ENCODE data around the gene DPP10. TPM values are rescaled to one million over a fixed set of nuclear protein-coding genes. Genes with fewer than 3 reads are reported as not detected.
"Not testable (repeated sequence)": the region's sequence is repeated elsewhere in the genome, so short reads cannot be mapped to it uniquely, and the experiment has no call there.

The DPP10 gene
- total RNA-seq, 2 experiments from 2014 or later, result not detected

DNA sequence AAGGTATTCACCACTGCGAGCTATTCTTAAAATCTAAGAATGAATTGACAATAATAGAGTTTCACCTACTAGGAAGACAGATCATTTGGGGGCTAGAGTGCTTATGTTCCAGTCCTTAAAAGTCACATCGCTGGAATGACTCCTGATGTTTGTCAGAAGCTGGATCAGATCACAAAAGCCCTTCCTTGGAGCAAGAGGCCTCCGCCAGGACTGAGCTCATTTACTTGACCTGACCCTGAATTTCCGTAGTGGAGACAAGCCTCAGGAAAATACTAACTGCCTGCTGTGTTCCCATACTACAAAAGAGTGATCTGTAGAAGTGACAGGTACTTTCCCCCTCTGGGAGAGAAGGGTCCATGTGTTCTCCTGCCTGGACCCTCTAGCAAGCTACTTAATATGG is 483.9 kb downstream of the DPP10 start:
- CTCF ChIA-PET, result no interaction called here
- POLR2A ChIA-PET, result no interaction called here

DNA sequence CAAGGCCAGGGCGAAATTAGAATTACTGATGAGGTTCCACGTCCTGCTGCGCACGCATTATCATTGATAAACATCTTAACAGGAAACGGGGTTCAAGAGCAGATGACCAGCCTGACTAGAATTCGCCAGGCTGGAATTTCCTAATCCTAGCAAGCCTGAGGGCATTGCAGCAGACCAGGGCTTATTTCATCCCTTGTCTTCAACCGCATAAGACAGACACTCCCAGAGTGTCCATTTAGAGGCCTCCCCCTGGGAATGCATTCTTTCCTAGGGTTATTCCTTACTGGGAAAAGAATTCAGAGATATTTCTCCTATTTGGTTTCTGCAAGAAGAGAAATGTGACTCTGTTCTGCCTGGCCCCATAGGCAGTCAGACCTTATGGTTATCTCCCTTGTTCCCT is 486.8 kb downstream of the DPP10 start:
- CTCF ChIA-PET, result no interaction called here
- POLR2A ChIA-PET, result no interaction called here

DNA sequence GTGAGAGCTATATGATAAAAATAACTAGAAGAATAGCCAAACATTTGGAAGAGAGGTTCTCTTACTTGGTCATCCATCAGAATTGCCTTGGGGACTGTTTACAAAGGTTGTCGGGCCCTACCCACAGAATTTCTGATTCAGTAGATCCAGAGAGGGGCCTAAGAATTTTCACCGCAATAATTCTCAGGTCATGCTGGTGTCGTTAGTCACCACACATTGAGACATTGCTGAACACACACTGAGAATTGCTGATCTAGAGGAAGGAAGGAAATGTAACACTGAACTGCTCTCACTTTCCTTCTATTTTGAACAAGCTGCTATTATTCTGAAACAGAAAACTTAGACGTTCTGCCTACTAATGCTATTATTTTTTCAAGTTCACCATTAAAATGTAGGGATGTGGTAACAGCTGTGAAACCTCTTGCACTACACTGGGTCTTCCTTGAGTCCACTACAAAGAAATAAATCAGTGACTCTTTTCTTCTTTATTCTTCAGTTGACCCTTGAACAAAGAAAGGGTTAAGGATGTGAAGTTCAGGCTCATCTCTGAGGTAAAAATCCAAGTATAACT is 491.3 kb downstream of the DPP10 start:
- ChIA-PET POLR2A (no interaction called here), CTCF (no interaction called here)

DNA sequence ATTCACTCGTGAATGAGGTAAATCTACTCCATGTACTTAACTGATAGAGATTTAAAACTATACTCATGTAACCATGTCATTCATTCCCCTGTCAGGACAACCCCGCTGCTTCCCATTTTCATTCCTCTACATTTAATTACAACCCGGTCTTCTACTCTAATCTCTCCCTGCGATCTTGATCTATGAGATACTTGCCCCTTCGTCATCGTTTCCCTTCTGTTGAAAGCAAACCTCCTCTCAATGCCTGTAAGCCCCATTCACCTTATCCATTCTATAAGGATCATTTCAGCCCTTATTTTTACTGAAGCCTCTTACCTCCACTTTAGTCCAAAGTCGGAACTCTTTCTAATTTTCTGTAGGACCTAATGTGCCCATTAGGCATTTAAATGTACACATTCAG is 492.6 kb downstream of the DPP10 start:
- CTCF ChIA-PET, result no interaction called here

DNA sequence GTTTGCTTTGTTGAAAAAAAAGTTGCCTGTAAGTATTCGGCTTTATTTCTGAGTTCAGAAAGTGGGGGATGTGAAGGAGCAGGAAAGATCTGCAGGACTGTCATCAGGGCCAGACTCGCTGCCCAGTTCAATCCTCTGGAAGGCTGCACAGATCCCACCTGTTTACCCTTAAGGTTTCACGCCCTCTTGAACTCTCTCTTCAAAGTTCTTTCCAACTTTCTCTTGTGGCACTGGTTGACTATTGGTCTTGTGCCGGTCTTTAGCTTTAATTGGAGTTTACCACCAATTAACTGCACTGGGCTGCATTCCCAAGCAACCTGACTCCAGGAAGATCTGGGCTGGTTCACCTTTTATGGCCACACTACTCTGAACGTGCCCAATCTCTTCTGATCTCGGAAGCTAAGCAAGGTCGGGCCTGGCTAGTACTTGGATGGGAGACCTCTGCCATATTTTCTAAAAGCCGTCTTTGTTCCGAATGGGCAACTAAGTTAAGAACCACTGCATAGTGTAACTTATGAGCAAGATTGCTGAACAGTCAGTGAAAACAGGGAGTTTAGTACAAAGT is 495.0 kb downstream of the DPP10 start:
- ChIA-PET POLR2A (no interaction called here), CTCF (no interaction called here)

More for the DNA sequence above, 492.6 kb downstream of the DPP10 start:
- POLR2A ChIA-PET, result no interaction called here

DNA sequence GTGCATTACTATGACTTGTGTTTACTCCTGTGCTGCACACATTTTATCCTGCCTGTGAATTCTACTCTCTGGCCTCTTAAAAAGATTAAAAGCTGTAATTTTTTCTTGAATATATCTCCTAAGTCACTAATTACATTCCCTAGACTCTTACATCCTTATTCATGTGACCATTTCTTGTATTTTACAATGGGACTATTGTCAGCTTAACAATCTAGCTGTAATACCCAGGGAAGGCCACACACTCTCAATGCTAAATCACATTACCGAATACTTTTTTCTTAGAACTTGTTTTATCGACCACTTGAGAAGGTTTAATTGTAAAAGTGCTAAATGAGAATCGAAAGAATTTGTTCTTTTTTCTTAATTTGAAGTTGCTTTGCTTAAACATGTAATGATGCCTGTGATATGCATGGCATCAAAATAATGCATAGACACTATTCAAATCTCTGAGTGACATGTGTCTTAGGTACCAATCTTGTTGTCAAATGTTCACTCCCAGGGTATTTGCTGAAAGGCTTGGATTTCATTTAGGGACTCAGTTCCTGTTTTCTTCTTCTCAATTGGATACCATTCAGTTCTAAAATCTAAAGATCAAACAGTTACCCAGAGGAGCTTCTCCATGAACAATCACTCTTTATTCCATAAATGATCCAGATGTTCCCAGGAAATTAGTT is 498.5 kb downstream of the DPP10 start:
- CTCF ChIA-PET, result no interaction called here
- POLR2A ChIA-PET, result no interaction called here

DNA sequence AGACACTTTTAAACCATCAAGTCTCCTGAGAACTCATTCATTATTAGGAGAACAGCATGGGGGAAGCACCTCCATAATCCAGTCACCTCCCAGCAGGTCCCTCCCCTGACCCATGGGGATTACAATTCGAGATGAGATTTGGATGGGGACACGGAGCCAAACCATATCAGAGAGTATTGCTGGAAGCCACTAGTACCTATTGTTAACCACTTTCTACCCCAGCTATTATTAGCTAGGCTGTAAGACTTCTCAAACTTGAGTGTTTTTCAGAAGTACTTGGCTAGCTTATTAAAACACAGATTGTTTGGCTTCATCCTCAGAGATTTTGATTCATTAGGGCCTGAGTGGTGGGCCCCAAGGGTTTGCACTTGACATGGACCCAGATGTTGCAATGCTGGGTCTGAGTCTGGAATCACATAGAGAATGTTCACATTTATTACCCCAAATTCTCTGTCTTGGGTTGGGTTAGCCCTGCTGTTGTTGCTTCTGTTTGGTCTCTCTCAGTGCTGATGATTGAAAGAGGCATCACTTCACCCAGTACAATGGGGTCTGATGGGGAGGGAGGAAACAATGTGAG is 506.9 kb downstream of the DPP10 start:
- POLR2A ChIA-PET, result no interaction called here
- CTCF ChIA-PET, result no interaction called here

DNA sequence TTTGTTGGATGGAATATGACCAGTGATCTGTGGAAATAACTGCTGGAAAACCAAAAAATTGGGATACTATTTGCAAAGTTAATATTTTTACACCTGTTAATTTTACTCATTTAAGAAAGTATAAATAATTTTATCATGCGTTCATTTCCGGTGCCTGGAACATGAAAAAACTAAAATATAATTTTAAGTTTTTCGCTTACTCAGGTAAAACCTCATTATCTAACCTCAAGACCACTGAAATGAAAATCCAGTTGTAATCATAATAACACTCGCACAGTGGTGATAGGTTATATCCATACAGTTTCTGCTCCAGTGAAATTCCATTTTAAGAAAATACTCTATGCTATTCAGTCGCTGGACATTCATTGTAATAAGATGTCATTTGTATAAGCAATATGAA is 517.9 kb downstream of the DPP10 start:
- ChIA-PET CTCF (no interaction called here), POLR2A (no interaction called here)

DNA sequence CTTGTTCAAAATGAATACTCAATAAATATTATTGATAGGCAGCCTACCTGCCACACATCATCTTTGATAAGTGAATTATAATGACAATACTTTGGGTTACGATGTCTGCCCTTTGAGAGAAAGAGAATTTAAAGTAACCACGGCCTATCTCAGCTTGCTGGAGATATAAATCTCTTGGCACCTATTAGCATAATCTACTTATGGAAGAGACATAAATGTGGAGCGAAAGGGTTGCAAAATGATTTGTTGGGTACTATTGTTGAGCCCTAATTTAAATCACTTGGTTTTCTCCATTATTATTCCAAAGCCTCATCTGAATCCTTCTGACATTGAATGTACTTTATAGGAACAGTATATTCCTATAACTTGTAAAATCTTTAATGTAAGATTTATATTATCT is 520.1 kb downstream of the DPP10 start:
- POLR2A ChIA-PET, result no interaction called here
- CTCF ChIA-PET, result no interaction called here

DNA sequence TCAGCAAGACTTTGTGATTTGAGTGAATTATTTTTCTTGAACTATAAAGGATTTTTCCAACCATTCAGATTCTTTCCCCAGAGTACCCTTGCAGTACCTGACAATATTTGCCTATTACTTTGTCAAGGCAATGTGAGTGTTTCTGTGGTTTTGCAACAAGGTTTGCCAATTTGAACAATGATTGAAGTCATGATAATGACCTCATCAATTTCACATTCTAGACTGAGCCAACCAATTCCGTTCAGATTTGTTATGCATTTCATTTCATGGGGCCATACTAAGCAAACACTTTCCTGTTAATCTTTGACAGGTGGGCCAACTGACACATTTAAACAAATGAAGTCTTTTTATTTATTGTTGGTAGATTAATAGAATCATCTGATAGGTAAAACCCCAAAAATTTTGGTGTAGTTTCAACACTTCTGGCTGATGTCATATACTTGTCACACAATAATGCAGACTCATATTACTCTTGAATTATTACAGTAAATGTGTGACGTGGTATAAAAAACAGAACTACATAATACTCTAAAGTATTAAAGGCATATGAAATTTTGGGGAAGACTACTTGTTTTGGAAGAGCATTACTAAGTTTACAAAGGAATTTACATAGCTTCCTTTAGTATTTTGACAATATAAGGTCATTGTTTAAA is 526.4 kb downstream of the DPP10 start:
- ChIA-PET CTCF (no interaction called here), POLR2A (no interaction called here)

DNA sequence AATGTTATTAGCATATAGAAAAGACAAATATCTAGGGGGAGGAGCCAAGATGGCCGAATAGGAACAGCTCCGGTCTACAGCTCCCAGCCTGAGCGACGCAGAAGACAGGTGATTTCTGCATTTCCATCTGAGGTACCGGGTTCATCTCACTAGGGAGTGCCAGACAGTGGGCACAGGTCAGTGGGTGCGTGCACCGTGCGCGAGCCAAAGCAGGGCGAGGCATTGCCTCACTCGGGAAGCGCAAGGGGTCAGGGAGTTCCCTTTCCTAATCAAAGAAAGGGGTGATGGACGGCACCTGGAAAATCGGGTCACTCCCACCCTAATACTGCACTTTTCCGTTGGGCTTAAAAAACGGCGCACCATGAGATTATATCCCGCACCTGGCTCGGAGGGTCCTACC is 561.9 kb downstream of the DPP10 start:
- POLR2A ChIA-PET, CTCF ChIA-PET: not testable (repeated sequence)

DNA sequence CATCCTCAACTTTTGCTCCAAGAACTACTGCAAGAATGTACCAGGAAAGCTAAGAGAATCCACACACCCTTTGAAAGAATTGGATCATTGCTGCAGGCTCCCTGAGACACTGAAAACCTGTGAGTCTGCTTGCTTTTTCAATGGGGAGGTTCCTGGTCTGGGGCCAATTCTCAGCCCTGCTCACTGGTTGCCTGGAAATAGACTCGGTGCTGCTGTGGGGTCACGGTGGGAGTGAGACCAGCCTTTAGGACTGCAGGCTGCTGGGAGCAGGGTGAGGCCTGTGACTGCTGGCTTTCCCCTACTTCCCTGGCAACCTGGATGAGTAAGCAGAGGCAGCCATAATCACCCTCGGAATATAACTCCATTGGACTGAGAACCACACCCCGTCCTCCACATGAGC is 569.3 kb downstream of the DPP10 start:
- CTCF ChIA-PET, result no interaction called here

DNA sequence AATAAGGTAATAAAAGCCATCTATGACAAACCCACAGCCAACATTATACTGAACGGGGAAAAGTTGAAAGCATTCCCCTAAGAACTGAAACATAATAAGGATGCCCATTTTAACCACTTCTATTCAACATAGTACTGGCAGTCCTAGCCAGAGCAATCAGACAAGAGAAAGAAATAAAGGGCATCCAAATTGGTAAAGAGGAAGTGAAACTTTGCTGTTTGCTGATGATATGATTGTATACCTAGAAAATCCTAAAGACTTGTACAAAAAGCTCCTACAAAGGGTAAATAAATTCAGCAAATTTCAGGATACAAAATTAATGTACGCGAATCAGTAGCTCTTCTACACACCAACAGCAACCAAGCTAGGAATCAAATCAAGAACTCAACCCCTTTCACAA is 579.6 kb downstream of the DPP10 start:
- POLR2A ChIA-PET, CTCF ChIA-PET: not testable (repeated sequence)

More for the DNA sequence above, 569.3 kb downstream of the DPP10 start:
- POLR2A ChIA-PET, result no interaction called here

DNA sequence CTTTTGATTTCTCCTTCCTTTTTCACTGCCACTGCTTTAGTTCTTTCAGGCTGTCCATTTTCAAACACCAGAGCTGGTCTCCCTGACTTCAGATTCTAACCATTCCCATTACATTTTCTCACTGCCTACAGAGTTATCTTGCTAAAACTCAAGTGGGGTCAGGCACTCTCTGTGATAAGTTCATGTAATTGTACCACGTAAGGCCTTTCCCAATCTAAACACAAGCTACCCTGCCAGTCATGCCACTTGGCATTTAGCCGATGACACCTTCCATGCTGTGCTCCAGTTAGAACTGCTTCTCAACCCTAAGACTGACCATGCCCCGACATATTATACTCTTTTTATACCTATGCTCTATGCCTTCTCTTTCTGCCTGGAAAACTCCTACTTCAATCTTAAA is 592.4 kb downstream of the DPP10 start:
- ChIA-PET CTCF (no interaction called here), POLR2A (no interaction called here)

DNA sequence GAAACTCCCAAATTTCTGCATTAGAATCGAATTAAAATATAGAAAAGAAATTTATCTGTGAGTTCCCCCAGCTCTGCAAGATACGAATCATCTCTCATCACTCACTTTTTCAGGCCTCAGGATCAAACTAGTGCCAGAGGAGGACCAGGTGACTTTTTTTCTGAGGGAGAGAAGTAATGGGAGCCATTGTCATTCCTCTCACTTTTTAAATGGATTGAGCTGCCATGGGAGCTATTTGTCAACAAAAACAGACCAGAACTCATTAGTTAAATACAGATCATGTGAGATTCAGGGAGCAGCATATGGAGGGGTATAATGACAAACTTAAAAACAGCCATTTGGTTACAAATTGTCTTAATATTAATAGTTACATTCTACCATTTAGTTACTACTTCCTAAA is 594.4 kb downstream of the DPP10 start:
- CTCF ChIA-PET, result no interaction called here
- POLR2A ChIA-PET, result no interaction called here

DNA sequence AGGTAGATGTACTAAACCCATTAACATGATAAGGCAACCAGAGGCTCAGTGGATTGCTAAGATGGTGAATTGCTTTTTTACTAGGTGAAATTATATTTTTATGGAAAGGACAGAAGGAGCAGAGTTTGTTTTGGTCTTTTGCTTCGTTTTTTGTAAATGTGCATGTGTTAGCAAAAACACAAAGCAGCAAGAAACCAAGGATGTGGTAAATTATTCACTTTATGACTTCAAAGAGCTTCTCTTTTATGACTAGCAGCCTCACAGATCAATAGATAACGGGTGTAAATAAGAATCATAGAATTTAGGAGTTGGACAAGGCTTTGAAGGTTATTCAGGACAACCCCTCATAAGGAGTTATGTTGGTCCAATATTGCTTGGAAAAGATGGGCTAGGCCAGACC is 615.0 kb downstream of the DPP10 start:
- ChIA-PET CTCF (no interaction called here), POLR2A (no interaction called here)

DNA sequence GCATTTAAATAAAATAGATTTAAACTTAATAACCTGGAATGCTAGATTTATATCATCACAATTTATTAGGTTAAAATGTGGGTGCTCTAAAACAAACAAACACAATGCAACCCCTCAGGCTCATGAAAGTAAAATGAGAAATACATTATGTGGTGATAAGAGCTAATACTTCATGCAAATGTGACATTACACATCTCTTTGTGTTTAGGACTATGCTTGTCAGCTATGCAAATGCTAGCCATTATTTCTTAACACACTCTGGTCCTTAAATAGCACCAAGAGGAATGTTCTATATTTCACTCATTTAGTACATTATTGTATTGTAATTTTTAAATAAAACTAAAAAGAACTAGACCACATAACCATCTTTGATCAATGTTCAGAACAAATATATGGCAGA is 627.6 kb downstream of the DPP10 start:
- CTCF ChIA-PET, result no interaction called here
- POLR2A ChIA-PET, result no interaction called here

DNA sequence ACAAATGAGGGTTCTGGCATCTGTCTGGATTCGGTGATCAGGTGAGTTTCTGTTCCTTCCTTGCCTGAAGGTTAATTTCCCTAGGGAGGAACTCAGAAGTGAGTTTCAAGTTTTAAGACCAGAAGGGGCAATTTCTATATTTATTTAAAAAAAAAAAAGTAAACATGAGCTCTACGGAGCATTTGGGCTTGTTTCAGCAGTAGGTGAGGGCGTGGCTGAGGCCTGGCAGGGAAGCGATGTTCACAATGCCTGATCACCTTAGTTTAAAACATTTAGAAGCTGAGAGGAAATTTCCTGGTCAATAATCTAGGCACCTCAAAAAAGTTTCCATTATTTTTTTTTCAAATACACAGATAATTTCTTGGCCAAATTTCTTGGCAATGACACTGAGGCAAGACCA is 629.1 kb downstream of the DPP10 start:
- POLR2A ChIA-PET, result no interaction called here
- CTCF ChIA-PET, result no interaction called here

DNA sequence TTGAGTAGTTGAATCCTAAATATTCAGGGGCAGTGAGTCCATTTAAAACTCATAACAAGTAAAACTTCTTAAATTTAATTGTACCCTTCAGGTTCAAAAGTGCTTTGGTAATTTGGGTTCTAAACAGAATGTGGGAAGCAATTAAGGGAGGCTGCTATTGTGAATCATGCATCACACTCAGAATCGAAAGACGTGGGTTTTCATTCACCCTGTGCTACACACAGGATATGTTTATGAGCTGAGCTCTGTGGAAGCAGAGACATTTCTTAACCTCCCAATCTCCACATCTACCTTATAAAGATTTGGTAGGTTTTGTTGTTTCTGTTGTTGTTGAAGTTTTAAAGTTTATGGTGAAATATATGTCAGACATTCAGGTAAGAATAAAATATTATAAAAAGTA is 633.4 kb downstream of the DPP10 start:
- CTCF ChIA-PET, result interaction anchor here (0.5 kb wide), 1 partner anchor 16 kb away, joined by 5 read pairs; no protein-coding TSS in a partner anchor

DNA sequence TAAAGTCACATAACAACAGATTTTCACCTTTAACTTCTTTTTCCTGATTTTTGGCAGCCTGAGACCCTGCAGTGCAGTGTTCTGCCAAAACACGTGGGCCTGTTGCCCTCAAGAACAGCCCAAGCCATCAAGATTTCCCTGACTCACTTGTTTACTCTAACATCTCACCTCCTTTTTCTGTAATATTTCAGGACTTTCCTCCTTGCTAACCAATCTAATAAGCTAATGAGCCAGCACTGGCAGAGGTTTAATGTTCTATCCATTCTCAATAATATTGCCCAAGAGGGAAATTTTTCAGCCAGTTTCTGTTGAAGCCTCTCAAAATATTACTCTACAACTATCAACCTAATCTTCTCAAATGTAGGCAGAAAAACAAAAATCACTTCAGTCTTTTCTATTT is 635.2 kb downstream of the DPP10 start:
- POLR2A ChIA-PET, result no interaction called here
- CTCF ChIA-PET, result no interaction called here

More for the DNA sequence above, 633.4 kb downstream of the DPP10 start:
- POLR2A ChIA-PET, result no interaction called here

DNA sequence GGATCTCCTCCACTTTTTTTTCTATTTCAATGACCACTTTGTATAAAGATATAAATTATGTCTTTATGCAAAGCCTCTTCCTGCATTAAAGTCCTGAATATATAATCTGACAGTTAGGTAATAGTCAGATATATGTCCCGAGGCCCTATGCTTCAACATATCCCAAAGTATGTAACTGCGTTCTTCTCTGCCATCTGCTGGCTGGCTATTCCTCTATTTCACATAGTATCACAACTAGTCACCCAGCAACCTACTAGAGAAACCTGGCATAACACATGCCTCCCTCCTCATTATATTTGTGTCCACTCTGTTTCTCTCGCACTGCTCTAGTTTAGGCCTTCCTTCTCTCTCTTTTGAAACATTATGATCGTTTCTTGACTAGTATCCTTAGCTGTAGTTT is 640.8 kb downstream of the DPP10 start:
- POLR2A ChIA-PET, result no interaction called here
- CTCF ChIA-PET, result no interaction called here
